GM19467 (cell line): Measurements from ENCODE around the gene GRIK5.

Source experiments
- ATAC-seq: cut with Tn5 transposase; IDR thresholded peaks from one replicate; pipeline ENCODE4 v1.9.1; 2021; ENCODE audit warnings: mild to moderate bottlenecking, moderate library complexity; ENCODE audit not compliant: unreplicated experiment

GRIK5 gene

GRCh38 chr19:41959056-41960053 is 110.7 kb downstream of the GRIK5 start, which contains the start of gene RABAC1:
Gene RABAC1 (minus strand): TSS chr19:41959321. CDS start chr19:41959292, 29 bp downstream.
- peak; percentile 51 for ATAC-seq

- no peak for ATAC-seq
Observed at GRCh38 chr19:41958367-41959055, 111.5 kb downstream of the GRIK5 start.

GRCh38 chr19:41957838-41958366 is 112.1 kb downstream of the GRIK5 start:
- ATAC-seq: no peak

GRCh38 chr19:41957161-41957837 is 112.7 kb downstream of the GRIK5 start:
- no peak for ATAC-seq

- ATAC-seq: no peak
Observed at GRCh38 chr19:41956621-41957020, 113.4 kb downstream of the GRIK5 start.

- no peak for ATAC-seq
Observed at GRCh38 chr19:41955521-41955920, 114.5 kb downstream of the GRIK5 start.

- ATAC-seq: no peak
Observed at GRCh38 chr19:41951686-41952172, 118.3 kb downstream of the GRIK5 start.
